Peyer's patch (tissue), 4 donors: ENCODE measurements around the gene EGFL7. TPM values are rescaled to one million over a fixed set of nuclear protein-coding genes. Genes with fewer than 3 reads are reported as not detected.
A peak's percentile ranks its signal among the peaks of the same experiment; 100 is the strongest.

ENCODE experiments used
- DNase-seq, 3 donors: peaks; one replicate each; pipeline ENCODE4 v3.0.0-alpha.2; 2017 to 2019
- H3K27ac ChIP-seq, 4 donors: fragments of 200-600 bp; sonication (generic); one replicate each; pipeline ENCODE4 v1.5.1; 2016 to 2019
- H3K27me3 ChIP-seq, 2 donors: fragments of 200-600 bp; sonication (generic); one replicate each; pipeline ENCODE4 v1.5.1; 2019
- H3K36me3 ChIP-seq, 3 donors: fragments of 200-600 bp; sonication (generic); one replicate each; pipeline ENCODE4 v1.5.1; 2016 to 2019
- H3K4me1 ChIP-seq, 4 donors: fragments of 200-600 bp; sonication (generic); one replicate each; pipeline ENCODE4 v1.5.1; 2016 to 2019
- H3K4me3 ChIP-seq, 4 donors: fragments of 200-600 bp; sonication (generic); 1 replicate in 3 of 4; 2 replicates in 1 of 4; pipeline ENCODE4 v1.5.1; 2016 to 2019; ENCODE audit warnings: mild to moderate bottlenecking in 1 of 4
- H3K9me3 ChIP-seq, 4 donors: fragments of 200-600 bp; sonication (generic); one replicate each; pipeline ENCODE4 v1.5.1; 2016 to 2019; ENCODE audit warnings: mild to moderate bottlenecking in 1 of 4
- POLR2A ChIP-seq, 2 donors: fragments of 450-650 bp; IDR thresholded peaks; one replicate each; pipeline ENCODE4 v1.5.1; 2017; ENCODE audit warnings: antibody characterized with exemption in 2 of 2, mild to moderate bottlenecking in 2 of 2, moderate library complexity in 2 of 2
- total RNA-seq, 4 donors: library from RNA; depleted of rRNA; stranded (reverse); fragments of >200 nt; gene quantifications; one replicate each; pipeline ENCODE4 v1.1.0, GENCODE V29; 2016
- TF ChIP-seq, protein P1 (sequence below), 6 experiments: fragments of 450-650 bp in 4 of 6; fragments of 200-600 bp in 2 of 6; sonication (generic) in 1 of 6; IDR thresholded peaks; one replicate each; pipeline ENCODE4 v1.5.1; 2017 to 2019; ENCODE audit warnings: antibody characterized with exemption in 6 of 6, mild to moderate bottlenecking in 3 of 6, moderate library complexity in 1 of 6

The EGFL7 gene
- total RNA-seq, 4 donors from 2014 or later: 21.5 to 77.6 (median 46.0) TPM

DNA sequence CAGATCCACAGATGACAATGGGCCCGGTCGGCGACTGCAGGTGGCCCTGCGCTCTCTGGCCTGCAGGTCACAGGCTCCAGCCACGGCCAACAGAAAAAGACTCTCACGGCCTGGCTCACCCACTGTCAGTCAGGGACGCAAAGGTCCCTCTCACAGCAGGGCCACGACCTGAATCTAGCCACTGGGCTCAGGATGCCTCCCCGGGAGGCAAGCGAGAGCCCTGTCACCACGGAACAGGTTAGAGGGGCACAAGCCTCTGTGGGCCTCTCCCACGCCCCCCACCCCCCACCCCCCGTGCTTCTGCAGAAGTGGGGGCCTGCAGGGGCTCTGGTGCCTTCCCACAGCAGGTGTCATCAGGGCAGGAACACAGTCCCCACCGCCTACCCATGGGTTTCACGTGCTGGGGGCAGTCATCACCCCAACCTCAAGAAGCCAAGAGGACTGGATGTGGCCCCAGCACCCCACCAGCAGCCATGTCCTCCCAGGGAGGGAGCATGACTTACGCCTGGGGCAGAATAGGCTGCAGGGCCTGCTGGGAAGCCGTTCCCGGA is 17.3 kb upstream of the EGFL7 start:
- H3K27ac ChIP-seq: peak overlapping the region; percentile 10 to 72 (median 52)
- no peaks in the 10 kb centered on the region for H3K9me3 ChIP-seq
- DNase-seq: peak in 1 of 3 donors; percentile 47
- H3K36me3 ChIP-seq: no peaks in the 10 kb centered on the region
- H3K27me3 ChIP-seq: peaks cover 0 to 10% of the 10 kb centered on the region in 2 donors
- peaks cover 0 to 29% (median 14%) of the 10 kb centered on the region in 4 donors for H3K4me1 ChIP-seq
- no peak for TF ChIP-seq POLR2A (IDR thresholded peaks at IDR 0.05)
- TF ChIP-seq, protein P1, sequence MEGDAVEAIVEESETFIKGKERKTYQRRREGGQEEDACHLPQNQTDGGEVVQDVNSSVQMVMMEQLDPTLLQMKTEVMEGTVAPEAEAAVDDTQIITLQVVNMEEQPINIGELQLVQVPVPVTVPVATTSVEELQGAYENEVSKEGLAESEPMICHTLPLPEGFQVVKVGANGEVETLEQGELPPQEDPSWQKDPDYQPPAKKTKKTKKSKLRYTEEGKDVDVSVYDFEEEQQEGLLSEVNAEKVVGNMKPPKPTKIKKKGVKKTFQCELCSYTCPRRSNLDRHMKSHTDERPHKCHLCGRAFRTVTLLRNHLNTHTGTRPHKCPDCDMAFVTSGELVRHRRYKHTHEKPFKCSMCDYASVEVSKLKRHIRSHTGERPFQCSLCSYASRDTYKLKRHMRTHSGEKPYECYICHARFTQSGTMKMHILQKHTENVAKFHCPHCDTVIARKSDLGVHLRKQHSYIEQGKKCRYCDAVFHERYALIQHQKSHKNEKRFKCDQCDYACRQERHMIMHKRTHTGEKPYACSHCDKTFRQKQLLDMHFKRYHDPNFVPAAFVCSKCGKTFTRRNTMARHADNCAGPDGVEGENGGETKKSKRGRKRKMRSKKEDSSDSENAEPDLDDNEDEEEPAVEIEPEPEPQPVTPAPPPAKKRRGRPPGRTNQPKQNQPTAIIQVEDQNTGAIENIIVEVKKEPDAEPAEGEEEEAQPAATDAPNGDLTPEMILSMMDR (IDR thresholded peaks at IDR 0.05): no peak
- H3K4me3 ChIP-seq: peak overlapping the region in 1 of 4 donors; percentile 14

DNA sequence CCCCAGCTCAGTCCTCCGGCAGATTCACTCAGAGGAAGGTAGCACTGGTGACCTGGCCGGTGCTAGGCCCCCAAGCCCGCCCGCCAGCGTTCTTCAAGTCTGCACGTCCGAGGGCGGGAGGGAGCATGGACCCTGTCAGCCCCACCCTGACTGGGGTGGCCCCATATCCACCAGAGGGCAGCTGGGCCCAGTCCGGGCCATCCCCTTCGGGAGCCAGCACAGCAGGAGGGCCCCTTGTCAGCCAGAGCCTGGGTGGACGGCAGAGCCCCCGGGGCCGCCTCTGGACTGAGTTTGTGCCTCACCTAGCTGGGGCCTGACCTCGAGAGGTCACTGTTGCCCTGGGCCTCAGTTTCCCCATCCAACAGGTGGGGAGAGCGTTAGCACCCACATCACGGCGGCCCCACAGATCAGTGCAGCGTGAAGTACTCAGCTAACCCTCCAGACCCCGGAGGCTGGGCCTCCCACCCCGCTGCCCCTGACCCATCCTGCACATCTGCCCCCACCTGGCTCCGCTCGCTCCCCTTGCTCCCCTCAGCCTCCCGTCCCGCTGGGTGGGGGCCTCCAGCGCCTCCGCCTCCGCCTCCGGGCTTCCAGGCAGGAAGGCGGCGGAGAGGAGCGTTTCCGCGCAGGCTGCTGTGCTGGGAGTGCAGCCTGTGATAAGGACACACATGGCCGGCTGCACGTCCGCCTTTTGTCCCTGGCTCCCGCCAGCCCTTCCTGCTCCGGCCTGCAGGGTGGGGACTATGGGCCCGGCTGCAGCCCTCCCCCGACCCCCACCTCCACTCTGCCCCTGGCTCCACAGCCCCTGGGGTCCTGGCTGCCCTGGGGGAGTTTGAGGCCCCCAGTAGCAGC is 16.6 kb upstream of the EGFL7 start:
- H3K27ac ChIP-seq: peak overlapping the region; percentile 10 to 72 (median 52)
- H3K27me3 ChIP-seq: peaks cover 0 to 10% of the 10 kb centered on the region in 2 donors
- peak overlapping the region in 2 of 4 donors; percentile 14 for H3K4me3 ChIP-seq
- no peak for TF ChIP-seq POLR2A (IDR thresholded peaks at IDR 0.05)
- TF ChIP-seq, protein P1 (IDR thresholded peaks at IDR 0.05): peak in 1 of 6 experiments; percentile 14
- H3K4me1 ChIP-seq: peaks cover 0 to 29% (median 14%) of the 10 kb centered on the region in 4 donors
- DNase-seq: peak in 1 of 3 donors; percentile 59
- no peaks in the 10 kb centered on the region for H3K36me3 ChIP-seq
- no peaks in the 10 kb centered on the region for H3K9me3 ChIP-seq

DNA sequence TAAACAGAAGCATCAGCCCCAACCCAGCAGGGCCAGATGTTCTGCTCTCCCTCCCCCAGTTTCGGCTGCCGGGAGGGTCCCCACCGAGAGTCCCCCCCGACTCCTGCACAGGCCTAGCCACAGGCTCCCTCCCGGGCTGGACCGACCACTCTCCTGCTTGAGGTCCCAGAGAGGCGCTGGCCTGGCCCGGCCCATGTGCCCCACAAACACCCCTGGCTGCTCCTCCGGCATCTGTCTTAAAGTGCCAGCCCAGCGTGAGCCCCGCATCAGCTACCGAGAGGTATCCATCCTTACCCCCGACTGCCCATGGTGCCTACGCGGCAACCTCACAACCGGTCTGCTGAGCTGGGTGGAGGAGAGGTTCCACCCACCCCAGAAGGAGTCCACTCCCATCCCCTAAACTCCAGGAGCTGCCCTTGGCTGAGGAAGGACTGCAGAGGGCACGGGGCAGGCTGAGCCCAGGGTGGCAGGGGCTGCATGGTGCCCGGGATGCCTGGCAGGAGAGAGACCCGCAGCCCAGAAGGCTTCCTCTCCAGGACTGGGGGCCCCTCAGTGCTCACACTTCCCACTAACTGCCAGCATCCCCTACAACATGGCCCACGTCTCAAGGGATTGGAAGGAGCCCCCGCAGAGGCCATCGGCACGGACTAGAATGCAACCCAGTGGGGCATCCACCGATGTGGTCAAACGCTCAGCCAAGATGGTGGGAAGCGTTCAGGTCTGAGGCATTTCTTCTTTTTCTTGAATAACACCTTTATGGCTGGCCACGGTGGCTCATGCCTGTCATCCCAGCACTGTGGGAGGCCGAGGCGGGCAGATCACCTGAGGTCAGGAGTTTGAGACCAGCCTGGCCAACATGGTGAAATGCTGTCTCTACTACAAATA is 15.6 kb upstream of the EGFL7 start:
- Histone ChIP-seq H3K4me3 (peak overlapping the region in 1 of 4 donors; percentile 3), H3K4me1 (peaks cover 0 to 29% (median 14%) of the 10 kb centered on the region in 4 donors), H3K27ac (peak overlapping the region in 2 of 4 donors; percentile 52 to 72), H3K27me3 (peaks cover 0 to 10% of the 10 kb centered on the region in 2 donors), H3K9me3 (no peaks in the 10 kb centered on the region), H3K36me3 (no peaks in the 10 kb centered on the region)
- TF ChIP-seq, protein P1 (IDR thresholded peaks at IDR 0.05): no peak
- TF ChIP-seq POLR2A (IDR thresholded peaks at IDR 0.05): no peak
- peak in 1 of 3 donors; percentile 48 for DNase-seq

DNA sequence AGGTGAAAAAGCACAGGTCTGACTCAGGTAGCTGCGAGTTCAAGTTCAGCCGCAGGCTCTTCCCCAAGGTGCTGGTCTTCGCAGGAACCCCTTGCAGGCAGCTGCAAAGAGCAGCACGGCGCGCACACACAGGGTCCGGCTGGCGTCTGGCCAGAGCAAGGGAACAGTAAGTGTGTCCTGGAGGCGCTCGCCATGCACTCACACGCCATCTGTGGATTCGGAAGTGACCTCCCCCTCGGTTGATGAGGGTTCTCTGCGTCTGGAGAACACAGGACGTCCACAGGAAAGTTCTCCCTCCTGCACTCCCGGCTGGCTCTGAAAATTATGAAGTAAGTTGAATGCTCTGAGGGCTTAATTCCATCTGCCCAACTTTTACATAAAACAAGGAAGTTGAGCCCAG is 14.0 kb upstream of the EGFL7 start:
- Histone ChIP-seq H3K27ac (peak overlapping the region in 1 of 4 donors; percentile 10), H3K36me3 (no peaks in the 10 kb centered on the region), H3K9me3 (no peaks in the 10 kb centered on the region), H3K27me3 (peaks cover 0 to 10% of the 10 kb centered on the region in 2 donors), H3K4me1 (peaks cover 0 to 29% (median 14%) of the 10 kb centered on the region in 4 donors), H3K4me3 (no peak overlapping the region)
- TF ChIP-seq POLR2A (IDR thresholded peaks at IDR 0.05): no peak
- TF ChIP-seq, protein P1 (IDR thresholded peaks at IDR 0.05): no peak
- DNase-seq: peak in 1 of 3 donors; percentile 54

DNA sequence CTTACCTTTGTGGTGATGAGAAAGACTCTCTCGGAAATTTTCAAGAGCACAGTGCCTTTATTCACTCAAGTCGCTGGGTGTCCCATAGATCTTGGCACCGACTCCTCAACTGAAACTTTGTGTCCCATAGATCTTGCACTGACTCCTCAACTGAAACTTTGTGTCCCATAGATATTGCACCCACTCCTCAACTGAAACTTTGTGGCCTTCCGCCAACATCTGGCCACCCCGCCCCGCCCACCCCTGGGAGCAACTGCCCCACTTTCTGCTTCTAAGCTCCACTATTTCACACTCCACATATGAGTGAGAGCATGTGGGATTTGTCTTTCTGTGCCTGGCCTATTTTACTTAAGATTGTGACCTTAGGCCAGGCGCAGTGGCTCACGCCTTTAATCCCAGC is 12.7 kb upstream of the EGFL7 start:
- Histone ChIP-seq H3K36me3 (no peaks in the 10 kb centered on the region), H3K27ac (no peak overlapping the region), H3K4me3 (no peak overlapping the region), H3K9me3 (no peaks in the 10 kb centered on the region), H3K27me3 (peaks cover 0 to 10% of the 10 kb centered on the region in 2 donors), H3K4me1 (peaks cover 0 to 16% (median 5%) of the 10 kb centered on the region in 4 donors)
- TF ChIP-seq, protein P1 (IDR thresholded peaks at IDR 0.05): no peak
- no peak for TF ChIP-seq POLR2A (IDR thresholded peaks at IDR 0.05)
- no peak for DNase-seq
